Measurements from ENCODE around the gene INTS6L. TPM values are rescaled to one million over a fixed set of nuclear protein-coding genes. Genes with fewer than 3 reads are reported as not detected.

The INTS6L gene
- polyA plus RNA-seq, 3 donors: 2.7 to 29.0 (median 3.0) TPM

- peak overlapping the region; percentile 69 for H2AFZ ChIP-seq (ENCODE audit: insufficient read depth, low read depth, low read length, poor library complexity, severe bottlenecking)
- H3K27ac Mint-ChIP-seq: peak overlapping the region; percentile 92 to 97 (median 95)
- peak; percentile 72 to 87 (median 85) for DNase-seq
- H3K27ac ChIP-seq (ENCODE audit: low read depth in 1 of 2, low read length in 2 of 2): peak overlapping the region; percentile 82 to 95
- intact Hi-C loops (cut with micrococcal nuclease): loop anchor here in 1 of 2 donors (2.0 kb wide), 1 partner anchor 37 kb away; no protein-coding TSS in a partner anchor
- no peaks in the 10 kb centered on the region for H3K9me3 ChIP-seq (replicated peaks in 1 of 2; ENCODE audit: control insufficient read depth in 1 of 2, insufficient read depth in 1 of 2, low read length in 2 of 2)
- peaks cover 4 to 8% of the 10 kb centered on the region in 2 donors for H3K36me3 Mint-ChIP-seq
- no peaks in the 10 kb centered on the region for H4K20me1 ChIP-seq (ENCODE audit: insufficient read depth, low read length)
- peaks cover 36% of the 10 kb centered on the region for H3K79me2 ChIP-seq (ENCODE audit: insufficient read depth, low read length)
- 2% methylated on average over 23 of the region's 73 CpGs for WGBS (ENCODE audit: insufficient coverage)
- H3K27me3 Mint-ChIP-seq (ENCODE audit: low read depth in 3 of 3): peaks cover 0 to 11% (median 0%) of the 10 kb centered on the region in 3 donors
- no peak for TF ChIP-seq CTCF (IDR thresholded peaks at IDR 0.05)
- H3K9me3 Mint-ChIP-seq: peaks cover 0 to 12% (median 1%) of the 10 kb centered on the region in 7 donors
- H3K9ac ChIP-seq (ENCODE audit: insufficient read depth, low read length, poor library complexity, severe bottlenecking): peak overlapping the region; percentile 73
- H3K4me1 ChIP-seq (ENCODE audit: control insufficient read depth in 1 of 2, insufficient read depth in 2 of 2, low read length in 2 of 2): peaks cover 6 to 14% of the 10 kb centered on the region in 2 donors
- peak overlapping the region; percentile 90 to 94 for H3K4me3 Mint-ChIP-seq
- peak overlapping the region; percentile 85 to 86 (median 85) for H3K4me3 ChIP-seq (replicated peaks in 1 of 3; ENCODE audit: low read depth in 2 of 3, low read length in 3 of 3)
- no peaks in the 10 kb centered on the region for H3K36me3 ChIP-seq (replicated peaks in 1 of 2; ENCODE audit: control insufficient read depth in 1 of 2, insufficient read depth in 2 of 2, low read length in 2 of 2)
- H3K4me2 ChIP-seq (replicated peaks; ENCODE audit: extremely low read depth, low read length, poor library complexity, severe bottlenecking): peak overlapping the region; percentile 83
- H3K4me1 Mint-ChIP-seq: peaks cover 17% of the 10 kb centered on the region
- no peaks in the 10 kb centered on the region for H3K27me3 ChIP-seq (ENCODE audit: control insufficient read depth in 2 of 2, insufficient read depth in 2 of 2, low read length in 2 of 2)
Observed at GRCh38 chrX:135521405-135522131, 1.1 kb downstream of the INTS6L start.

GRCh38 chrX:135522132-135522530 is 1.7 kb downstream of the INTS6L start:
- Histone ChIP-seq H3K27ac (ENCODE audit: low read depth in 1 of 2, low read length in 2 of 2) (peak overlapping the region; percentile 45 to 80), H3K4me1 (ENCODE audit: control insufficient read depth in 1 of 2, insufficient read depth in 2 of 2, low read length in 2 of 2) (peaks cover 5 to 11% of the 10 kb centered on the region in 2 donors), H3K27me3 (ENCODE audit: control insufficient read depth in 2 of 2, insufficient read depth in 2 of 2, low read length in 2 of 2) (no peaks in the 10 kb centered on the region), H3K4me2 (replicated peaks; ENCODE audit: extremely low read depth, low read length, poor library complexity, severe bottlenecking) (peak overlapping the region; percentile 79), H3K9me3 (replicated peaks in 1 of 2; ENCODE audit: control insufficient read depth in 1 of 2, insufficient read depth in 1 of 2, low read length in 2 of 2) (no peaks in the 10 kb centered on the region), H3K36me3 (replicated peaks in 1 of 2; ENCODE audit: control insufficient read depth in 1 of 2, insufficient read depth in 2 of 2, low read length in 2 of 2) (no peaks in the 10 kb centered on the region), H4K20me1 (ENCODE audit: insufficient read depth, low read length) (no peaks in the 10 kb centered on the region), H3K79me2 (ENCODE audit: insufficient read depth, low read length) (peaks cover 36% of the 10 kb centered on the region), H3K9ac (ENCODE audit: insufficient read depth, low read length, poor library complexity, severe bottlenecking) (peak overlapping the region; percentile 41), H2AFZ (ENCODE audit: insufficient read depth, low read depth, low read length, poor library complexity, severe bottlenecking) (peak overlapping the region; percentile 52), H3K4me3 (replicated peaks in 1 of 3; ENCODE audit: low read depth in 2 of 3, low read length in 3 of 3) (peak overlapping the region; percentile 57 to 85 (median 85))
- WGBS (ENCODE audit: insufficient coverage): no CpG with 5 or more reads among the region's 9 CpGs
- no peak for DNase-seq
- intact Hi-C loops (cut with micrococcal nuclease): no loop called here
- Mint-ChIP-seq H3K27ac (peak overlapping the region; percentile 84 to 95 (median 92)), H3K4me3 (peak overlapping the region; percentile 85 to 92), H3K4me1 (peaks cover 16% of the 10 kb centered on the region), H3K27me3 (ENCODE audit: low read depth in 3 of 3) (peaks cover 0 to 10% (median 0%) of the 10 kb centered on the region in 3 donors), H3K9me3 (peaks cover 0 to 12% (median 1%) of the 10 kb centered on the region in 7 donors), H3K36me3 (peaks cover 4 to 11% of the 10 kb centered on the region in 2 donors)
- TF ChIP-seq CTCF (IDR thresholded peaks at IDR 0.05): no peak
